Psoas muscle (tissue), 8 donors: ENCODE results near the gene ESR2. TPM values are rescaled to one million over a fixed set of nuclear protein-coding genes. Genes with fewer than 3 reads are reported as not detected.

ENCODE experiments used
- ATAC-seq, 4 donors: fragments of 200-7000 bp; cut with Tn5 transposase; one replicate each; pipeline ENCODE4 v1.9.1; 2020; ENCODE audit warnings: moderate library complexity in 3 of 4, mild to moderate bottlenecking in 2 of 4
- DNase-seq, 2 donors: peaks; one replicate each; pipeline ENCODE4 v3.0.0-alpha.2; 2020
- H3K27ac ChIP-seq: fragments of 200-600 bp; one replicate; pipeline ENCODE4 v1.8.0; 2022
- H3K27me3 ChIP-seq, 3 donors: fragments of 200-600 bp in 1 of 3; one replicate each; pipeline versions ENCODE4 v1.6.1 to v1.8.0; 2013 to 2022; ENCODE audit warnings: low read length in 2 of 3, mild to moderate bottlenecking in 2 of 3, moderate library complexity in 1 of 3; ENCODE audit not compliant: insufficient read depth in 3 of 3
- H3K36me3 ChIP-seq, 2 donors: fragments of 200-600 bp in 1 of 2; one replicate each; pipeline versions ENCODE4 v1.6.1 to v1.8.0; 2013 to 2022; ENCODE audit warnings: low read depth in 1 of 2, mild to moderate bottlenecking in 1 of 2, moderate library complexity in 1 of 2; ENCODE audit not compliant: insufficient read depth in 1 of 2
- H3K4me1 ChIP-seq: fragments of 200-600 bp; one replicate; pipeline ENCODE4 v1.8.0; 2022
- H3K4me3 ChIP-seq: fragments of 200-600 bp; one replicate; pipeline ENCODE4 v1.8.0; 2022; ENCODE audit warnings: mild to moderate bottlenecking
- H3K9me3 ChIP-seq: fragments of 200-600 bp; one replicate; pipeline ENCODE4 v1.8.0; 2022
- WGBS, 3 donors: extraction: QIAGEN DNeasy Blood & Tissue Kit; methylation state at CpG; one replicate each; pipeline versions ENCODE4 v1.1.6 to v1.1.7; 2013; 5-methylcytosine and 5-hydroxymethylcytosine counted together
- intact Hi-C, 2 donors: fragments of 100-400 bp; cut with DNase I; formaldehyde crosslinking; loops; one replicate each; pipeline versions ENCODE4 v1.11.0 to v1.14.2; 2022
- polyA plus RNA-seq, 3 donors: library from polyadenylated mRNA; stranded (reverse); fragments of 200-250 nt; gene quantifications; one replicate each; pipeline ENCODE4 v1.2.3, GENCODE V29; 2013
- total RNA-seq, 4 donors: library from RNA; stranded (reverse); fragmentation: NEBNext Ultra II Directional in 2 of 4; extraction: Animal tissue kit (Norgen Biotek cat#: 25700) in 2 of 4; gene quantifications; one replicate each; pipeline versions ENCODE4 v1.2.1 to v1.2.4, GENCODE V29; 2021 to 2023
- TF ChIP-seq, protein P1 (sequence below): fragments of 200-600 bp; IDR thresholded peaks from one replicate; pipeline ENCODE4 v1.8.0; 2022; ENCODE audit warnings: antibody characterized with exemption
- donor health status: healthy with polysubstance abuse.
- donor health status: DM: no; HTN: no; CAD: no; lungs with moderate emphysema.
- donor health status: Bipolar disorder and iron deficiency.
- donor health status: healthy.
- donor health status: DM: yes; HTN: yes; CAD: no.
- donor health status: DM: no; HTN: no; CAD: no.
- donor health status: DM: no; HTN: no; CAD: no.
- donor health status: DM: yes; HTN: yes; CAD: no.

Gene ESR2
- total and polyA plus RNA-seq, 7 donors = 0.21 to 1.5 (median 0.77) TPM; not detected in 2

DNA sequence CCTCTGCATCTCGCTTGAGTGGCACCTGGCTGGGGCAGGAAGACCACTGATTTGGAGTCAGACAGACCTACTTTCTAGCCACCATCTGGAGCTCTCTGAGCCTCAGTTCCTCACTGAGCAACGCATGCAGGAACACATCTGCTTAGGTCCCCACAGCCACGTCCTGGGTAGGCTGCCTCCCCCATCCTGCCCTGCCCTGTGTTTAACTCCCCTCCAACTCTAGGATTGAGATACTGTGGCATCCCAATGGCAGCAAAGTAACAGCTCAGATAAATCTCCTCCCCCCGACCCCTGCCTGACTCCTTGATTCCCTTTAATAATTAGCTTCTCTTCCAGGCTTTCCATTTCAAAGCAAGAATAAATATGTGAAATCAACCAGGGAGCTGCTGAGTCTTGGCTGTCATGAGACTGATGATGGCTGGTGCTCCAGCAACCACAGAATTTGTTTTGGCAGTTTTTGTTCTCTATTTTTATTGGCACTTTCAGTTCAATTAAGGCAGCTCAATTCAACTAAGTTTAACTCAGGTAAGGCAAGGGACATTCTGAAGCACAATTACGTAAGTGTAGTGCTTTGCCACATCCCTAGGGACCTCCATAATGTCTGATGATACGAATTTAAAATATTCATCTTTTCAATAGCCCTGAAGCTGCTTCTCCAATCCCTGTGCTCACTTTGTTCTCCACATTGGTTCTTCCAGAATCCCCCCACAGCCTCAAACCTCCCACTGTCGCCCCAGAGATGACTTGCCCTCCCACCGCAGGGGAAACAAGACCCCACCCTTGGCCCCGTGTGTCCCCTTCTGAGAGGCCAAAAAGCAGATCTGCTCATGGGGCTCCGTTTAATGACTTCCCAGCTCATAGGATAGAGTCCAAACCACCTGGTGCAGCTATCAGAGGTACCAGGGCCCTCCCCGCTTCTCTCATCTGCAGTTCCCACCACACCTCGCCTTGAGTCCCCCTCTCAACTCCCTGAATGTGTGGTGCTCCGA lies 58.2 kb downstream of the ESR2 start:
- WGBS, 3 donors = 79 to 80% (median 79%) methylated on average over 13 of the region's 13 CpGs
- peaks cover 0 to 19% of the 10 kb centered on the region in 2 donors for H3K36me3 ChIP-seq
- no peaks in the 10 kb centered on the region for H3K9me3 ChIP-seq
- no peak for ATAC-seq
- no peak overlapping the region for H3K27ac ChIP-seq
- H3K27me3 ChIP-seq = no peaks in the 10 kb centered on the region
- TF ChIP-seq, protein P1, sequence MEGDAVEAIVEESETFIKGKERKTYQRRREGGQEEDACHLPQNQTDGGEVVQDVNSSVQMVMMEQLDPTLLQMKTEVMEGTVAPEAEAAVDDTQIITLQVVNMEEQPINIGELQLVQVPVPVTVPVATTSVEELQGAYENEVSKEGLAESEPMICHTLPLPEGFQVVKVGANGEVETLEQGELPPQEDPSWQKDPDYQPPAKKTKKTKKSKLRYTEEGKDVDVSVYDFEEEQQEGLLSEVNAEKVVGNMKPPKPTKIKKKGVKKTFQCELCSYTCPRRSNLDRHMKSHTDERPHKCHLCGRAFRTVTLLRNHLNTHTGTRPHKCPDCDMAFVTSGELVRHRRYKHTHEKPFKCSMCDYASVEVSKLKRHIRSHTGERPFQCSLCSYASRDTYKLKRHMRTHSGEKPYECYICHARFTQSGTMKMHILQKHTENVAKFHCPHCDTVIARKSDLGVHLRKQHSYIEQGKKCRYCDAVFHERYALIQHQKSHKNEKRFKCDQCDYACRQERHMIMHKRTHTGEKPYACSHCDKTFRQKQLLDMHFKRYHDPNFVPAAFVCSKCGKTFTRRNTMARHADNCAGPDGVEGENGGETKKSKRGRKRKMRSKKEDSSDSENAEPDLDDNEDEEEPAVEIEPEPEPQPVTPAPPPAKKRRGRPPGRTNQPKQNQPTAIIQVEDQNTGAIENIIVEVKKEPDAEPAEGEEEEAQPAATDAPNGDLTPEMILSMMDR = no peak
- H3K4me1 ChIP-seq = peaks cover 20% of the 10 kb centered on the region
- intact Hi-C loops = no loop called here
- no peak for DNase-seq
- no peak overlapping the region for H3K4me3 ChIP-seq

DNA sequence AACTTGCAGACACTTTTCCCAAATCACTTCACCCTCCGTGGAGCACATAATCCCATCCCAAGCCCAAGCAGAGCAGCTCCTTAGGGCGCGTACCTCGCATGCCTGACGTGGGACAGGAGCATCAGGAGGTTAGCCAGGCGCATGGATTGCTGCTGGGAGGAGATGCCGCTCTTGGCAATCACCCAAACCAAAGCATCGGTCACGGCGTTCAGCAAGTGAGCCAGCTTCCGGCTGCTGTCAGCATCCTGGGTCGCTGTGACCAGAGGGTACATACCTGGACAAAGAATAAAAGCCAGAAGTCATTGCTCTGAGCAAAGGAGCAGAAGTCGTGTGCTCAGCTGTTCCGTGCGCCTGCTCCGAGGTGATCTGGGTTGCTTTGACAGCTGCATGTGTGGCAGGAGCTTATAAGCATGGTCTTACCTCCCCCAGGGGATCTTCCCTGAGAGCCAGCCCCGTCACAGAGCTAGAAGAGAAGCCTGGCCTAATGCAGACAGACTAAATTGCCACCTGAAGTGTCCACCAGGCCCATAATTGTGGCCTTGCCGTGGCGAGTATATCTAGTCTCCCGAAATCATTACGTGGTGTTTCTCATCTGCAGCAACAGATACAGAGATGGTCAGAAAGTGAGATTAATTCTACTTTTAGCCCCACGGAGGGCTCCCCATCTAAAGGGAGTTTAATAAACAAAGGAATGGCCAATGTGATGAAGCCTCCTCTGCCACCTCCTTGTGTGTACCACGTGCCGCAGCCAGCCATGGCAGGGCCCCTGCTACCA lies 59.1 kb downstream of the ESR2 start:
- no peaks in the 10 kb centered on the region for H3K9me3 ChIP-seq
- peak in 1 of 2 donors; percentile 37 for DNase-seq
- no peak overlapping the region for H3K4me3 ChIP-seq
- H3K4me1 ChIP-seq = peaks cover 24% of the 10 kb centered on the region
- peak overlapping the region; percentile 90 for H3K27ac ChIP-seq
- TF ChIP-seq, protein P1 = no peak
- no peaks in the 10 kb centered on the region for H3K27me3 ChIP-seq
- ATAC-seq = peak in 2 of 4 donors; percentile 14 to 54
- peaks cover 0 to 28% of the 10 kb centered on the region in 2 donors for H3K36me3 ChIP-seq
- intact Hi-C loops = loop anchor here in 1 of 2 donors (5.0 kb wide), 1 partner anchor 67 kb away; no protein-coding TSS in a partner anchor
- 42 to 55% (median 46%) methylated on average over 24 of the region's 24 CpGs for WGBS, 3 donors

DNA sequence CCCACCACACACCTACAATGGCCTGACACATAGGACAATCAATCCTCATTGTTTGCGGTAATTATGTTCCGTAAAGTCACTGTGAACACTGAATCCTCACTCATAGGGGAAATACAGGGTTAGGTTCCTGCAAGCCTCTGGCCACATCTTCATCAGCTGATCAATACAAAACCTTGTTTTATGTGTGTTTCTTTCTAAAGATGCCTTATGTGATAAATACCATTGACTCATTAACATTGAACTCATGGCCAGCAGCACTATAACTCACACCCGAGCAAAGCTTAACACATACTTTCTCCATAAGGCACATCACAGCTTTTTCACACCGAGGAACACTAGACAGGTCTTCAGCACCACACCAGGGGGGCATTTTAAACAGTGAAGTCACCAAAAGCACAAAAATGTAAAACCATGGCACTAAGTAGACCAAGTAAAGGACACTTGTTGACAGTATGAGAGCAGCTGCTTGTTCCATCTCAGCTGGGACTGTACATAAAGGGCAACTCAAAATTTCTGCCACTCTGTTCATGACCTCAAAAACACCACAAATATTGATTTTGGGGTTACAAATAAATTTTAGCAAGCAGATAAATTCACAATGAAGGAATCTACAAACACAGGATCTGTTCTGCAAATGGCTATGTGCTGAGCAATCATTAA lies 60.5 kb downstream of the ESR2 start:
- Histone ChIP-seq H3K27me3 (no peaks in the 10 kb centered on the region), H3K27ac (peak overlapping the region; percentile 90), H3K4me3 (no peak overlapping the region), H3K4me1 (peaks cover 24% of the 10 kb centered on the region), H3K9me3 (no peaks in the 10 kb centered on the region), H3K36me3 (peaks cover 5 to 42% of the 10 kb centered on the region in 2 donors)
- no peak for DNase-seq
- intact Hi-C loops = loop anchor here in 1 of 2 donors (5.0 kb wide), 1 partner anchor 69 kb away; no protein-coding TSS in a partner anchor
- 82 to 89% (median 83%) methylated on average over 4 of the region's 4 CpGs for WGBS, 3 donors
- TF ChIP-seq, protein P1 = no peak
- ATAC-seq = no peak

DNA sequence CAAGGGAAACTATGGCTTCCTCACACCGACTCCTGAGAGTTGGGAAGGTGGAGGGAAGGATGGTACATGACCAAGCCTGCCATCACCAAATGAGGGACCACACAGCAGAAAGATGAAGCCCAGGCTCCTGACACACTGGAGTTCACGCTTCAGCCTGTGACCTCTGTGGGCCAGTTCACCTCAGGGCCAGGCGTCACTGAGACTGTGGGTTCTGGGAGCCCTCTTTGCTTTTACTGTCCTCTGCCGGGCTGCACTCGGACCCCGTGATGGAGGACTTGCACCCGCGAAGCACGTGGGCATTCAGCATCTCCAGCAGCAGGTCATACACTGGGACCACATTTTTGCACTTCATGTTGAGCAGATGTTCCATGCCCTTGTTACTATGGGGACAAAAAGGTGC lies 61.2 kb downstream of the ESR2 start:
- Histone ChIP-seq H3K27me3 (no peaks in the 10 kb centered on the region), H3K9me3 (no peaks in the 10 kb centered on the region), H3K4me3 (no peak overlapping the region), H3K27ac (peak overlapping the region; percentile 90), H3K36me3 (peaks cover 5 to 49% of the 10 kb centered on the region in 2 donors), H3K4me1 (peaks cover 24% of the 10 kb centered on the region)
- intact Hi-C loops = loop anchor here in 1 of 2 donors (5.0 kb wide), 1 partner anchor 69 kb away; no protein-coding TSS in a partner anchor
- 86 to 87% (median 87%) methylated on average over 9 of the region's 9 CpGs for WGBS, 3 donors
- ATAC-seq = peak in 2 of 4 donors; percentile 5 to 16
- no peak for DNase-seq
- TF ChIP-seq, protein P1 = no peak
